Naive B cell (primary cell): ENCODE results near the gene PSMG1. TPM values are rescaled to one million over a fixed set of nuclear protein-coding genes. Genes with fewer than 3 reads are reported as not detected.
"Not testable (repeated sequence)": the region's sequence is repeated elsewhere in the genome, so short reads cannot be mapped to it uniquely, and the experiment has no call there.

Source experiments
- ATAC-seq, 2 donors: fragments of 150-1000 bp; cut with Tn5 transposase; 2 replicates each; pipeline ENCODE4 v1.10.0; 2021; ENCODE audit warnings: low read depth in 2 of 2, mild to moderate bottlenecking in 2 of 2, moderate library complexity in 2 of 2
- DNase-seq: peaks from one replicate; pipeline ENCODE4 v3.0.0; 2022
- H3K27ac Mint-ChIP-seq, 6 donors: one replicate each; pipeline ENCODE4 v1.8.0; 2020 to 2022; ENCODE audit warnings: mild to moderate bottlenecking in 6 of 6, mixed read lengths in 6 of 6, moderate library complexity in 5 of 6, inconsistent platforms in 2 of 6
- H3K27me3 Mint-ChIP-seq, 3 donors: one replicate each; pipeline ENCODE4 v1.8.0; 2021 to 2022; ENCODE audit warnings: mixed read lengths in 3 of 3, mild to moderate bottlenecking in 1 of 3
- H3K36me3 Mint-ChIP-seq, 2 donors: one replicate each; pipeline ENCODE4 v1.8.0; 2020 to 2022; ENCODE audit warnings: mixed read lengths in 2 of 2, inconsistent platforms in 1 of 2, mild to moderate bottlenecking in 1 of 2
- H3K4me1 Mint-ChIP-seq, 3 donors: one replicate each; pipeline ENCODE4 v1.8.0; 2020 to 2022; ENCODE audit warnings: mixed read lengths in 3 of 3, inconsistent platforms in 1 of 3, mild to moderate bottlenecking in 1 of 3, moderate library complexity in 1 of 3
- H3K4me3 Mint-ChIP-seq, 8 donors: one replicate each; pipeline ENCODE4 v1.8.0; 2020 to 2022; ENCODE audit warnings: mild to moderate bottlenecking in 8 of 8, mixed read lengths in 8 of 8, moderate library complexity in 8 of 8, inconsistent platforms in 2 of 8
- H3K9me3 Mint-ChIP-seq, 7 donors: one replicate each; pipeline ENCODE4 v1.8.0; 2020 to 2022; ENCODE audit warnings: mixed read lengths in 7 of 7, mild to moderate bottlenecking in 5 of 7, inconsistent platforms in 2 of 7, moderate library complexity in 1 of 7
- polyA plus RNA-seq, 6 donors: library from polyadenylated mRNA; unstranded; fragments of 300-500 nt; fragmentation: Illumina TruSeq; gene quantifications; one replicate each; pipeline ENCODE4 v1.2.3, GENCODE V29; 2021; ENCODE audit warnings: low read depth in 6 of 6

The PSMG1 gene
- polyA plus RNA-seq, 6 donors from 2014 or later, result 16.0 to 32.8 (median 27.2) TPM

DNA sequence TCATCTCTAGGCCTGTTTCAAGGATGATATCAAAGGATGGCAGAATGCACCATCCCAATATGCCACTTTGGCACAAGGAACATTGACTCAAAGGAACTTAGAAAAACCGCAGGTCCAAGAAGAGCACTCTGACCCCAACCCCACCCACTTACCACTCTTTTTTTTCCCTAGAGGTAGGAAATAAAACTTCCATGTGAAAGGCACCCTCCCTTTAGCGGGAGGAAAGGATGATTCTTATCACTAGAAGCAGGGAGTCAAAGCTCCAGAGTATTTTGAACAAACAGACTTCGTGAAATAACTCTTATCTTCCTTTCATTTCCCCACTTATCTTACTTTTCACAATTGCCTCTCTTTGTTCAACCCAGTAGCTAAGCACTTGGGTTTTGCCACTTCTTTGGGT, 22.2 kb downstream of the PSMG1 start:
- no peak for ATAC-seq
- Mint-ChIP-seq H3K36me3 (peaks cover 8 to 9% of the 10 kb centered on the region in 2 donors), H3K27me3 (peaks cover 0 to 15% (median 6%) of the 10 kb centered on the region in 3 donors), H3K4me3 (no peak overlapping the region), H3K27ac (no peak overlapping the region), H3K9me3 (peaks cover 4 to 26% (median 18%) of the 10 kb centered on the region in 7 donors), H3K4me1 (peaks cover 0 to 2% (median 0%) of the 10 kb centered on the region in 3 donors)
- no peak for DNase-seq

DNA sequence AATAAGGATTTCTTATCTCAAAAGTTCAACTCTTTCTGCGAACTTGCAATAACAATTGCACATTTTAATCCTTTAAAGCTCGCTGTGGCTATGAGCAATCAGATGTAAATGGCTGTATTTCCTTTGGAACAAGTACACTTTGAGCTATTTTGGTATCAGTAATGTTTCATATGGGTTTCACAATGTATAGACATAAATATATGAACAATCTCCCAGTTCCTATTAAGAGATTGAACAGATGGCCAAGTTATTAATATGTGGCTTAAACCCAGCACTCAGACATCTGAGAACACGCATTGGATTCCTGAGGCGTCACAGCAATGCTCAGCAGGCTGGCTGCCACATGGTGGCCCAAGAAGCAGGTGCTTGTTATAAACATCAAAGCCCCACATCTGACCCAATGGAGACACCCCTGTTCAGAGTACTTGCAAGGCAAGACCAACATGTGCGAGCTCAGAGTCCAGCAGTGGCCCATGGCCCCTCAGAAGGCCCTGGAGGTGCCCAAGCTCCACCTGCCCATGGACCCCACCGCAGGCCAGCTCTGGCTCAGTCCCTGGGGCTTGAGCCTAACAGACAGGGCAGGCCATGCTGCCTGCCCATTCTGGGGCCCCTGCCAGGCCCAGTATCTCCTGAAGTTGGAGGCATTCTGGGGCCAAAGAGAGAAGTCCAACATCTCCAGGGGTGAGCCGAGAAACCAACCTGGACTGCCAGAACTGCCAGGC, 23.7 kb downstream of the PSMG1 start:
- ATAC-seq, result no peak

DNA sequence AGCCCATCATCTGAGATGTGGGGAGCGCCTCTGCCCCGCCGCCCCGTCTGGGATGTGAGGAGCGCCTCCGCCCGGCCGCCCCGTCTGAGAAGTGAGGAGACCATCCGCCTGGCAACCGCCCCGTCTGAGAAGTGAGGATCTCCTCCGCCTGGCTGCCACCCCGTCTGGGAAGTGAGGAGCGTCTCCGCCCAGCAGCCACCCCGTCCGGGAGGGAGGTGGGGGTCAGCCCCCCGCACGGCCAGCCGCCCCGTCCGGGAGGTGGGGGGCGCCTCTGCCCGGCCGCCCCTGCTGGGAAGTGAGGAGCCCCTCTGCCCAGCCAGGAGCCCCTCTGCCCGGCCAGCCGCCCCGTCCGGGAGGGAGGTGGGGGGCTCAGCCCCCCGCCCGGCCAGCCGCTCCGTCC, 26.0 kb downstream of the PSMG1 start:
- DNase-seq, H3K9me3 Mint-ChIP-seq, H3K4me1 Mint-ChIP-seq, H3K4me3 Mint-ChIP-seq, H3K27me3 Mint-ChIP-seq, H3K27ac Mint-ChIP-seq, H3K36me3 Mint-ChIP-seq, ATAC-seq: not testable (repeated sequence)

More for the DNA sequence above, 23.7 kb downstream of the PSMG1 start:
- Mint-ChIP-seq H3K4me1 (peaks cover 0 to 2% (median 0%) of the 10 kb centered on the region in 3 donors), H3K9me3 (peaks cover 4 to 14% (median 9%) of the 10 kb centered on the region in 7 donors), H3K27ac (no peak overlapping the region), H3K4me3 (peak overlapping the region in 1 of 8 donors; percentile 15), H3K36me3 (peaks cover 3 to 6% of the 10 kb centered on the region in 2 donors), H3K27me3 (peaks cover 0 to 8% (median 6%) of the 10 kb centered on the region in 3 donors)
- DNase-seq, result no peak

GRCh38 chr21:39156024-39156423, 27.2 kb downstream of the PSMG1 start:
- Mint-ChIP-seq H3K4me1 (peaks cover 0 to 2% (median 0%) of the 10 kb centered on the region in 3 donors), H3K9me3 (no peaks in the 10 kb centered on the region), H3K36me3 (no peaks in the 10 kb centered on the region), H3K4me3 (no peak overlapping the region), H3K27me3 (peaks cover 0 to 7% (median 1%) of the 10 kb centered on the region in 3 donors), H3K27ac (peak overlapping the region in 1 of 6 donors; percentile 76)
- ATAC-seq (no peak), DNase-seq (no peak)

DNA sequence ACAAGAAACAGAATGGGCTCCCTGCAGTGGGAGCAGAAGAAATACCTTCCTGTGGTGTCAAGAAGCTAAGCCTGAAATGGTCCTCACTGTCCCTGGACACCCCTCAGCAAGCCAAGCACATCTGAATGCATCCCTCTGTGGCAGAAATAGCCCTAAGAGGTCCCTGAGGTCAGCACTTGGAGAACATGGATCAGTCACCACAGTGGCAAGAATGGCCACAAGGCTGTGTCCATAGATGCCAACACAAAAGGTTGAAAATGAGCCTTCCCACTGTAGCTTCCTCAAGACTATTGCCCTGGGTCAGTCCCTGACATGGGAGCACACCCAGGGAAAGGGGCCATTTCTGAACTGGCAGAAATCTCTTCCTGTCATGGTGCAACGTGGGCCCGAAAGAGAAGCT, 27.7 kb downstream of the PSMG1 start:
- Mint-ChIP-seq H3K27me3 (peaks cover 0 to 11% (median 6%) of the 10 kb centered on the region in 3 donors), H3K4me3 (no peak overlapping the region), H3K27ac (no peak overlapping the region), H3K9me3 (no peaks in the 10 kb centered on the region), H3K36me3 (no peaks in the 10 kb centered on the region), H3K4me1 (peaks cover 0 to 2% (median 0%) of the 10 kb centered on the region in 3 donors)
- ATAC-seq, result no peak
- no peak for DNase-seq

GRCh38 chr21:39153842-39154241, 29.4 kb downstream of the PSMG1 start:
- Mint-ChIP-seq H3K27ac (no peak overlapping the region), H3K4me1 (peaks cover 0 to 2% (median 0%) of the 10 kb centered on the region in 3 donors), H3K27me3 (peaks cover 0 to 12% (median 7%) of the 10 kb centered on the region in 3 donors), H3K9me3 (no peaks in the 10 kb centered on the region), H3K4me3 (no peak overlapping the region), H3K36me3 (no peaks in the 10 kb centered on the region)
- DNase-seq (no peak), ATAC-seq (no peak)

DNA sequence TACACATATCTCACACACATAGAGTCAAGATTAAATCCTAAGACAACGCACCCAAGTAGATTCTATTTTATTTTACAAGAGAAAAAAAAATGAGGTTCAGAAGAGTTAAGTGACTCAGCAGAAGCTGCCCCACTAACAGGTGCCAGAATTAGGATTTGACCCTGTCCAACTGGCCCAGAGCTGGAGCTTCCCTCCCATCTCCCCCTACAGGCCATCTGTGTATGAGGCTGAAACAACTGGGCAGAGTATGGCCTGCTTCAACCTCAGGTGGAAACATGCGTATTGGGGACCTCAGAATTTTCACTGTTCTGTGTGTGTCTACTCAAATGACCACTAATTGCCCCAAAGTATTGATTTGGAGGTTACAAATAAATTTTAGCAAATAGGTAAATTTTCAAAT, 29.9 kb downstream of the PSMG1 start:
- Mint-ChIP-seq H3K27ac (no peak overlapping the region), H3K9me3 (no peaks in the 10 kb centered on the region), H3K4me1 (peaks cover 0 to 2% (median 0%) of the 10 kb centered on the region in 3 donors), H3K27me3 (peaks cover 0 to 12% (median 7%) of the 10 kb centered on the region in 3 donors), H3K36me3 (no peaks in the 10 kb centered on the region), H3K4me3 (no peak overlapping the region)
- no peak for ATAC-seq
- no peak for DNase-seq

- Mint-ChIP-seq H3K27me3 (peaks cover 0 to 12% (median 7%) of the 10 kb centered on the region in 3 donors), H3K27ac (no peak overlapping the region), H3K4me1 (no peaks in the 10 kb centered on the region), H3K4me3 (no peak overlapping the region), H3K36me3 (no peaks in the 10 kb centered on the region), H3K9me3 (no peaks in the 10 kb centered on the region)
- no peak for DNase-seq
- ATAC-seq, result no peak
These were observed 31.0 kb downstream of the PSMG1 start for GRCh38 chr21:39152271-39152670.

GRCh38 chr21:39150877-39151276, 32.4 kb downstream of the PSMG1 start:
- Mint-ChIP-seq H3K27me3 (peaks cover 0 to 12% (median 7%) of the 10 kb centered on the region in 3 donors), H3K36me3 (no peaks in the 10 kb centered on the region), H3K27ac (no peak overlapping the region), H3K4me1 (no peaks in the 10 kb centered on the region), H3K9me3 (no peaks in the 10 kb centered on the region), H3K4me3 (no peak overlapping the region)
- ATAC-seq (no peak), DNase-seq (no peak)

GRCh38 chr21:39150316-39150715, 32.9 kb downstream of the PSMG1 start:
- Mint-ChIP-seq H3K4me3 (no peak overlapping the region), H3K27ac (no peak overlapping the region), H3K4me1 (no peaks in the 10 kb centered on the region), H3K36me3 (peaks cover 0 to 3% of the 10 kb centered on the region in 2 donors), H3K9me3 (peaks cover 0 to 1% (median 0%) of the 10 kb centered on the region in 7 donors), H3K27me3 (peaks cover 0 to 12% (median 7%) of the 10 kb centered on the region in 3 donors)
- no peak for DNase-seq
- no peak for ATAC-seq

- Mint-ChIP-seq H3K27me3 (peaks cover 0 to 12% (median 7%) of the 10 kb centered on the region in 3 donors), H3K4me1 (no peaks in the 10 kb centered on the region), H3K4me3 (no peak overlapping the region), H3K9me3 (peaks cover 0 to 3% (median 2%) of the 10 kb centered on the region in 7 donors), H3K36me3 (peaks cover 0 to 4% of the 10 kb centered on the region in 2 donors), H3K27ac (no peak overlapping the region)
- ATAC-seq (no peak), DNase-seq (no peak)
These were observed 33.4 kb downstream of the PSMG1 start for GRCh38 chr21:39149882-39150281.

- H3K9me3 Mint-ChIP-seq, result peaks cover 0 to 10% (median 2%) of the 10 kb centered on the region in 7 donors
- H3K27ac Mint-ChIP-seq, result no peak overlapping the region
- no peak for DNase-seq
- no peaks in the 10 kb centered on the region for H3K4me1 Mint-ChIP-seq
- ATAC-seq, result no peak
- H3K27me3 Mint-ChIP-seq, result peaks cover 0 to 12% (median 7%) of the 10 kb centered on the region in 3 donors
- no peak overlapping the region for H3K4me3 Mint-ChIP-seq
- H3K36me3 Mint-ChIP-seq, result peaks cover 0 to 4% of the 10 kb centered on the region in 2 donors
These were observed 34.3 kb downstream of the PSMG1 start for GRCh38 chr21:39148975-39149374.

DNA sequence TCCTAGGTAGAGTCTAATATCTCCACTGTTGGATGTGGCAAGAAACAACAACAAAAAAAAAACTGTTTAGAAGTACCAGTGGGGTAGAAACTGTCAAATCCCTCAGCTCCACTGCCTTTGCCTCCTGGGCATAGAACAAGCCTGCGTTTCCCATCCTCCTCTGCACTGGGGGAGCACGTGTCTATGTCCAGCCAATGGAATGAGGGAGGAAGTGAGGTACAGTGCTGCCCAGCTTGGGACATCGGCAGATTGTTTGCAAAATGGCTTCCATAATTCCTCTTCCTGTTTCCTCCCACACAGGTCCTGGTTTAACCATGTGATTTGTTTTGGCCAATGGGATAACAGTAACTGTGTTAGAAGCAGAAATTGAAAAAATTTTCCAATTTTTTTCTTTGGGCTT, 39.1 kb downstream of the PSMG1 start:
- H3K27ac Mint-ChIP-seq, result peak overlapping the region in 1 of 6 donors; percentile 77
- no peak overlapping the region for H3K4me3 Mint-ChIP-seq
- DNase-seq, result no peak

DNA sequence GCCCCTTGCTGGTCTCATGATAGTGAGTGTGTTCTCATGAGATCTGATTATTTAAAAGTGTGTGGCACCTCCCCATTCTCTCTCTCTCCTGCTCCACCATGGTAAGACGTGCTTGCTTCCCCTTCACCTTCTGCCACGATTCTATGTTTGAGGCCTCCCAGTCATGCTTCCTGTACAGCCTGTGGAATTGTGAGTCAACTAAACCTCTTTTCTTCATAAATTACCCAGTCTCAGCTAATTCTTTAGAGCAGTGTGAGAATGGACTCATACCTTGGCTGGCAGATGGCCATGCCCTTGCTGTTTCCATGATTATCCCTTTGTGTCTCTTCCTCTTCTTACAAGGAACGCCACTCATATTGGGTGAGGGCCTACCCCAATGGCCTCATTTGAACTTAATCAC, 40.3 kb downstream of the PSMG1 start:
- ATAC-seq (no peak), DNase-seq (no peak)
- H3K36me3 Mint-ChIP-seq, result peaks cover 0 to 4% of the 10 kb centered on the region in 2 donors
- no peaks in the 10 kb centered on the region for H3K4me1 Mint-ChIP-seq
- H3K27ac Mint-ChIP-seq, result no peak overlapping the region
- H3K27me3 Mint-ChIP-seq, result no peaks in the 10 kb centered on the region
- H3K9me3 Mint-ChIP-seq, result peaks cover 0 to 14% (median 4%) of the 10 kb centered on the region in 7 donors
- no peak overlapping the region for H3K4me3 Mint-ChIP-seq

More for the DNA sequence above, 39.1 kb downstream of the PSMG1 start:
- no peak for ATAC-seq
- Mint-ChIP-seq H3K27me3 (no peaks in the 10 kb centered on the region), H3K36me3 (peaks cover 0 to 4% of the 10 kb centered on the region in 2 donors), H3K9me3 (peaks cover 0 to 14% (median 4%) of the 10 kb centered on the region in 7 donors), H3K4me1 (no peaks in the 10 kb centered on the region)
